KOPT-K1 (cell line): ENCODE results near the gene DONSON.

ENCODE experiments used
- H3K27ac ChIP-seq: fragments of 200-600 bp; sonication (generic); 2 replicates; pipeline ENCODE4 v1.5.1; 2016; ENCODE audit warnings: antibody characterized with exemption, mild to moderate bottlenecking, low read depth, low read length; ENCODE audit not compliant: poor library complexity, severe bottlenecking
- H3K36me3 ChIP-seq: fragments of 200-600 bp; sonication (generic); 2 replicates; pipeline ENCODE4 v1.5.1; 2017; ENCODE audit warnings: antibody characterized with exemption, mild to moderate bottlenecking, low read length, moderate library complexity; ENCODE audit not compliant: insufficient read depth
- H3K9me3 ChIP-seq: fragments of 200-600 bp; sonication (generic); 2 replicates; pipeline ENCODE4 v1.5.1; 2017; ENCODE audit warnings: antibody characterized with exemption, low read length, mild to moderate bottlenecking; ENCODE audit not compliant: insufficient read depth, poor library complexity, severe bottlenecking

The DONSON gene

DNA sequence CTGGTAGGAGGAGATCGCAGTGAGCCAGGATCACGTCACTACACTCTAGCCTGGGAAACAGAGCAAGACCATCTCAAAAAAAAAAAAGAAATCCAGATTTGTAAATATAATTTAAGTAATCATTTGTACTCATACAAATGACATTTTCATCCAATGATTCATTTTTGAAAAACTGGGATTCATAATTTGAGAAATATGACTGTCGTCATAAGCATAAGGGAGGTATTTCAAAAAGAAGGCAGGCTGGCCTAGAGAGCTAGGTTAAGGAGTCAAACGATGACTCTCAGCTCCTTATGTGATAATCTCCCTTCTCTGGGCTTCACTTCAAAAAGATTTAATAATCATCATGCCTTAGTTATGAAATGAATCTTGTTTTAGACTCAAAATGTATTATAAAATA, 48.9 kb downstream of the DONSON start:
- Histone ChIP-seq H3K27ac (no peak overlapping the region), H3K9me3 (no peaks in the 10 kb centered on the region), H3K36me3 (peaks cover 56% of the 10 kb centered on the region)

DNA sequence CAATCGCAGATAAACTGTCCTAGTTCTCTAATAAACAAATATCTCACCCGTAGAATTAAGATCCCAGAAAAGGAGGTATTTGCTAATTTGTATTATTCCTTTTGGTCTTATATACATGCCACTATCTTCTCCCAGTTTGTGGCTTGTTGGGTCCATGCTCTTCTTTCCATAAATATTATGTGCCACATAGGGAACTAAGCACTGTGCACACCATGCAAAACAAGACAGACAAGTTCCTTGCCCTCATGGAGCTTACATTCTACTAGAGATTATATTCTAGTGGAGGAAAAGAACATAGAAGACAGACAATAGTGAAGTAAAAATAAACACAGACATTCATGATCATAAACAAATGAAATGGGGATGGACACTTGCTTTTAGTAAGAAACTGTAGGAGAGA, 51.3 kb downstream of the DONSON start:
- Histone ChIP-seq H3K36me3 (peaks cover 79% of the 10 kb centered on the region), H3K27ac (no peak overlapping the region), H3K9me3 (no peaks in the 10 kb centered on the region)

DNA sequence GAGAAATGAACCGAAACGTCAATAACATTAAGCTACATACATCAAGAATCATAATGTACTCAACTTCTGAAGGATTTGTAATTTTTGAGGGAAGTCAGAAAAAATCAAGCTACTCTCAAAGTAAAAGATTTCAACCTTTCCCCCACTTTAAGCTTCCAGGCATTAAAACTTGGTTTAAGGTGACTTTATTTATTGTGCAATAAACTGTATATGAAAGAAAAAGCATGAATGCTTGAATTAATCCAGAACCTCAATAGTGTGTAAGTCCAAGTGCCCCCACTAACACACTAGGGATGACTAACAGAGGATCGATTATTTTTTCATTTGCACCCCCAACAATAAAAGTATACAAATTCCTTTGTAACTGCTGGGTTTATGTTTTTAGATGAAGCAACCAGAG, 57.5 kb downstream of the DONSON start:
- Histone ChIP-seq H3K9me3 (no peaks in the 10 kb centered on the region), H3K36me3 (peaks cover 99% of the 10 kb centered on the region), H3K27ac (no peak overlapping the region)
